ENCODE results near the gene ROS1. TPM values are rescaled to one million over a fixed set of nuclear protein-coding genes. Genes with fewer than 3 reads are reported as not detected.

The ROS1 gene
- 0.13 to 0.29 TPM (median 0.20 TPM) in 5 replicates for total RNA-seq (2022; extraction: Qiagen RNA extraction; ENCODE audit: low read depth)

GRCh38 chr6:117425431-117426153, at the start of gene ROS1:
TSS of gene ROS1 (minus strand) at chr6:117425942. CDS start at chr6:117425656, 286 bp downstream.

GRCh38 chr6:117265410-117266256, 160.1 kb downstream of the ROS1 start, which contains the start of gene VGLL2:
TSS of gene VGLL2 (plus strand) at chr6:117265558. CDS start at chr6:117265764, 206 bp downstream.

Other genes starting within 250 kb of the ROS1 start
- not detected in 5 replicates for gene VGLL2, start 160.4 kb downstream of the ROS1 start, total RNA-seq (2022; extraction: Qiagen RNA extraction; ENCODE audit: low read depth)
- gene DCBLD1, start 56.7 kb upstream of the ROS1 start, total RNA-seq (2022; extraction: Qiagen RNA extraction; ENCODE audit: low read depth) = 23.3 to 34.7 TPM (median 31.0 TPM) in 5 replicates
- gene GOPC, start 176.6 kb upstream of the ROS1 start, total RNA-seq (2022; extraction: Qiagen RNA extraction; ENCODE audit: low read depth) = 7.7 to 17.3 TPM (median 16.6 TPM) in 5 replicates
- 13.6 to 29.9 TPM (median 27.8 TPM) in 5 replicates for gene NUS1, start 249.5 kb upstream of the ROS1 start, total RNA-seq (2022; extraction: Qiagen RNA extraction; ENCODE audit: low read depth)